ENCODE data around the gene OR10G7.

Gene OR10G7, protein sequence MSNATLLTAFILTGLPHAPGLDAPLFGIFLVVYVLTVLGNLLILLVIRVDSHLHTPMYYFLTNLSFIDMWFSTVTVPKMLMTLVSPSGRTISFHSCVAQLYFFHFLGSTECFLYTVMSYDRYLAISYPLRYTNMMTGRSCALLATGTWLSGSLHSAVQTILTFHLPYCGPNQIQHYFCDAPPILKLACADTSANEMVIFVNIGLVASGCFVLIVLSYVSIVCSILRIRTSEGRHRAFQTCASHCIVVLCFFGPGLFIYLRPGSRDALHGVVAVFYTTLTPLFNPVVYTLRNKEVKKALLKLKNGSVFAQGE

DNA sequence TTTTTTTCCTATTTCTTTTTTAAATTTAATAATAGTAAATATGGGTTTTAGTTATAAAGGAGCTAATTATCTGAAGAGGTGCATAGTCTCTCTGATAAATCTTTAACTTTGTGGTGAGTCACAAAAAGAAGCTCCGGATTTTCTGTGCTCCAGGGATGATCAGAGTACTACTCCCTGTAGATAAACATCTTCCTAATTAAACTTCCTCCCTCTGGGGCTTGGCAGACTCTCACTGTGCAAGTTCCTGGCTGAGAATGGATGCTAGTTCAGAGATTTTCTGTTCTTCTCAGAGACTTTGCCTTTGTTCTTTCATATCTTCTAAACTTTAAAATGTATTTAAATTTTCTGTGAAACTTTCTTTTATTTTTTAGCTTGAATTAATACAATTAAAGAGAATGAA lies at the start of gene OR10G7:
Gene OR10G7 (minus strand): TSS at position 72 of the 400 bp plus-strand sequence. CDS start 2,324 bp downstream, outside the sequence.
- no peak for FAIRE-seq

- no peak for FAIRE-seq
Measured at GRCh38 chr11:124085997-124086846, 45.1 kb upstream of the OR10G7 start.

DNA sequence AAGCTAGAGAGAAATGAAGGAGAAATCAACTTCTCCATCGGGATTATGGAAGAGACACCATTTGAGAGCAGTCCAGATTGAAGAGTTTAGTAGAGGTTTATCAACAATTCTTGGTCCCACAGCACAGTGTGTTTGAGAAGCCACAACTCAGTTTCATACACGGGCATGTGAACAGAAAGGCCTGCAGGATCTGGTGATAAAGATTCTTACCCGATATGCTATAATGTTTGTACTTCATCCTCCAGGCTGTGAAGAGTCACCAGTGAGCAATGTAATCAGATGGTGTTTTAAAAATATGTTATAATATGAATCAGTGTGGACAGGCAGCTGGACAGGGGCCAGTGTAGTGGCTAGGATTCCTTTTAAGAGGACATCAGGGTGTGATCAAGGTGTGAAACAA lies 44.5 kb upstream of the OR10G7 start:
- FAIRE-seq, result no peak

DNA sequence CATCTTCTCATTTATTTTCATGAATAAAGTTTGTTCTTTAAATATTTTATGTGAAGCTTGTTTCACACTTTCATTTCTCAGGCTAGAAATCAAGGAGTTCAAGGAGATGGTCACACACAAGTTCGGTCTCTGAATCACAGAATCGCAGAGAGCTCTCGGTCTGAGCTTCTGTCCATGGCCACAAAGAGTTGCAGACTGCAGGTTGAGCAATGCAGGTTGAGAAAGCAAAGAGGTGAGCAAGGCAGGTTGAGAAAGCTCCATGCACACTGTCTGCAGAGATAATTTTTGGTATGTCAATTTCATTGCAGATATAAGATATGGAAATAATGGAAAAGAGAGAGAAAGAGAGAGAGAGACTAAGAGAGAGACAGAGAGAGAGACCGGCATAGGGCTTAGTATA lies 41.2 kb upstream of the OR10G7 start:
- no peak for FAIRE-seq

DNA sequence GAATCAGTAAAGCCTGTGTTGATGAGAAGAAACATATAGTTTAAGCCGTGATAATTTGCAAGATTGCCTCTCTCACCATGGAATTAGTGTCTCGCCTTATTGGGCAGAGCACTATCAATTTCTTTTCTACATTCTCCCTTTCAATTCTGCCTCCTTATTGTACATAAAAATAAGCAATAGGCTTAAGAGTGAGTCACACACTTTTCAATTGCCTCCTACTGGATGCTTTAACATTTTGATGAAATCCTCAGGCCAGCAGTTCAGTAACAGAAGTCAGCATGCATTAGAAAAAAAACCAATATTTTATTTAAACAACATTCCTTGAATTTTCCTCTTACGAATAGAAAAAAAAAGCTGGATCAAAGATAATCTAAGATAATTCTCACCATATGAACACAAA lies 40.4 kb upstream of the OR10G7 start:
- no peak for FAIRE-seq

GRCh38 chr11:124080327-124081001 lies 39.3 kb upstream of the OR10G7 start:
- FAIRE-seq, result no peak

GRCh38 chr11:124079631-124080326 lies 38.7 kb upstream of the OR10G7 start:
- no peak for FAIRE-seq

DNA sequence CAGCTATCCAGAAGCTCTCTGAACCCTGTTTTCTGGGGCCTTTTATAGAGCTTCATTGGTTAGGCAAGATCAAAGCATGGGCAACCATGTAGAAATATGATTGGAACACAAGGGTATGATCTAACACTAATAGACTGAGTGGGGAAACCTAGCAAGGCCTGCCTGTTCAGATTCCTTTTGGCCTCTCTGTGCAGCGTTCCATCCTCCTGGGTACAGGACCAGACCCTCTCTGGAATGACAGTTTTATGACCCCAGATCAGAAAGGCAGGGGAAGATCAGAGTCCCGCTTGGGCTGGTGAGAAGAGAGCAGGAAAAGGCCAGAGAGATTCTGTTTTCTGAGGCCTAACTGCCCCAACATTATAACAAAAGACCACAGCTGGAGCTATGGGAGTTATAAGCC lies 37.5 kb upstream of the OR10G7 start:
- FAIRE-seq, result no peak

- FAIRE-seq, result no peak
Measured at GRCh38 chr11:124077266-124077665, 36.1 kb upstream of the OR10G7 start.

DNA sequence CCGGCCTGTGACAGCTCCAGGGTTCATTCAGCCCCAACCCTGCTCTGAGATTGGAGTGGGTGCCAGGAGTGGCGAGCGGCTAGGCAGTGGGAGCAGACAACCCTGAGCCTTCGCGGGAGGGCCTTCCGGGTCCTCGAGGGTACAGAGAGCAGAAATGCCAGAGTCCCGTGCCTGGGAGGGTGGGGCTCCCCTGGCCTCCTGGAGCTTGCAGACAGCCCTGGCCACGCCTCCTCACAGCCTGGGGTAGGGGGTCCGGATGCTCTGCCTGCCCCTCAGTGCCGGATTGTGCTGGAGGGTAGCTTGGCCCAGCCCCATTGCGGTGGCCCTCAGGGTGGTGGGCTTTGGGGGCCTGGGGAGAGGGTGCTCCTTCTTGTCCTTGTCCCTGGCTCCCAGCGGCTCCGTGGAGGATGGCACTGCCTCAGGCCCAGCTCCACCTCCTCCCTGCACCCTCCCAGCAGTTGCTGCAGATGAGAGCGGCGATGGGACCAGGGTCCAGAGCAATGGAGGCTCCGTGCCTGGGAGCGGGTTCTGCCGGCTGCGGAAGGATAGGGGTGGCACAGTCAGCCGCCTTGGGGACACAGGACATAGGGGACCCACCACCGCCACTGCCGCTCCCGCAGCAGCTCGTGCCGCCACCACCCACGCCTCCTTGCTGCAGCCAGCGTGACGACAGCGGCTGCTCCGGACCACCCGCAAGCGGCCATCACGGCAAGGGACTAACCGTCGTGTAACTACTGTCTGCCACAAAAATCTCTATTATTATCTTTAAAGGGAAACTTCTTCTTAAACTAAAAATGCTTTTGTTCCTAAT lies 34.9 kb upstream of the OR10G7 start:
- no peak for FAIRE-seq

DNA sequence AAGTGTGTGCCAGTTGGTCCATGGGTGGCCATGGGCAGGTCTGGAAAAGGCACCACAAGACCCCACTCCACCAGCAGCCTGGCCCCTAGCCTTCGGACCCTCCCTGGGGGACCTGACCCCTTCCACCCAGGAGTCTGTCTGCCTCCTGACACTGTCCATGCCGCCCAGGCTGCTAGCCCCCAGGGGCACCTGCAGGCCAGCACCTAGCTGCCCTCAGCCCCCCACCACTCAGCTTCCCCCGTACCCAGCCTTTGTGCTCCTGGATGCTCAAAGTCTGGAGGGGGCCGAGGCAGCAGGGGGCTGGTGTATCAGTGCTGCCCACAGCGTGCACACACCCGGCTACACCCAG lies 34.3 kb upstream of the OR10G7 start:
- no peak for FAIRE-seq

GRCh38 chr11:124074554-124074953 lies 33.4 kb upstream of the OR10G7 start:
- no peak for FAIRE-seq

- FAIRE-seq, result no peak
Measured at GRCh38 chr11:124072147-124072546, 31.0 kb upstream of the OR10G7 start.

DNA sequence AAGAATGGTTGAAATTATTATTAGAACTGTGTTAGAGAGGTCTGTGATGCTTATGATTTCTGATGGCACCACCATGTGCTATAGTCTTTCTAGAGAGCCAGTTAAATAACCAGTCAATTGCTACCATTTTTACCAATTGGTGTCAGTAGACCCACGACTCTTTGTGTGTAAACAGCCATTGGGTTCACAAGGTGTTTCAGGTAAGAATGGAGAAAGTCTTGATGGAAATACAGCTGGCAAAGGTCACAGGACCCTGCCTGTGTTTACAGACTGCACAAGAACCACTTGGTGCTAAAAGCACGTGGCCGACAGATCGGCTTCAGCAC lies 30.5 kb upstream of the OR10G7 start:
- no peak for FAIRE-seq

- peak; percentile 88 for FAIRE-seq
Measured at GRCh38 chr11:124070915-124071622, 29.9 kb upstream of the OR10G7 start.

- FAIRE-seq, result no peak
Measured at GRCh38 chr11:124069429-124070401, 28.6 kb upstream of the OR10G7 start.

DNA sequence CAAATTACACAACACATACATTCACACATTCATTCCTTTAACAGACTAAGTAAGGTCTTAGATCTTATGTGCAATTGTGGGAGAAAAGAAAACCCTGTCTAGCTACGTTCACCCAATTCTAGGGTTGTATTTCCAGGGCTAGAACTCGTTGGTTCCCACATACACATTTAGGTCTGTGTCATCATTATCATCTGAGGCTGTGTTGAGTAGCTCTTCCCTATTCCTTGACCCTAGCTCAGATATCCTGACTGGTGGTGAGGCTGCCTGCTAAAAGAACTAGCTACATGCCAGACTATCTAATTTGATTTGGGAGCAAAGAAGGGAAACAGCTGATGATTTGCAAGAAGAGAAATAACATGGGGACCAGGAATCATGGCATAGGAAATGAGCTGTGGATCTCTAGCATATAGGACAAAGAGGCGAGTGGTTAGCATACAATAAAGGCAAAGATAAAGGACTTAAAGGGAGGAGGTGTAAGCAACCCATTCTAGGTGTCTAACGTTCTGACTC lies 27.5 kb upstream of the OR10G7 start:
- FAIRE-seq, result no peak

GRCh38 chr11:124052966-124053365 lies 11.8 kb upstream of the OR10G7 start:
- FAIRE-seq, result no peak

DNA sequence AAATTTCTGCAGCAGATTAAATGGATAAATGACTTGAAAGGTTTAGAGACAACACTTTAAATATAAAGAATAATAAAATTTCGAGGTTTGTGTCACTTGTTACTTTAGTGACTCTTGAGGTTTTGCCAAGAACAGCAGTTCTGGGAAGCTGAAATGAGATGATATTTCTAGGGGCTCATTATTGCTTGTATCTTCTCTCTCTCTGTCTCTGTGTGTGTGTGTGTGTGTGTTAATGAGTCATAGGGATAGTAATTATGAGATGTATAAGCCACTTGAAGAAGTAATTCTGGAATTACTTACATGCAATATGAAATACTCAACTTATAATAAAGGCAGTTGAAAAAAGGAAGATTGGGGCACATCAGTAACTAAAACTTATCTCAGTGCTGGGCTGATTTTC lies 9.6 kb upstream of the OR10G7 start:
- no peak for FAIRE-seq

DNA sequence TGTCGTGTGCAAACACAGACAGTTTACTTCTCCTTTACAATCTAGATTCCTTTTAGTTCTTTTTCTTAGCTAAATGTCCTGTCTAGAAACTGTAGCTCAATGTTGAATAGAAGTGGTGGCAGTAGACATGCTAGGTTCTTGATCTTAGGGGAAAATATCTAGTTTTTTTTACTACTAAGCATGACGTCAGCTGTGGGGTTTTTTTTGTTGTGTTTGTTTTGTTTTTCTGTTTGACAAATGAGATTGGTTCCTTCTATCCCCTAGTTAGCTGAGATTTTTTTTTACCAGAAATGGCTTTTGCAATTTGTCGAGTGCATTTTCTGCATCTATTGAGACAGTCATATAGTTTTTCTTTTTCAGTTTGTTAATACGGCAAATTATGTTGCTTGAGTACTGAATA lies 2.3 kb upstream of the OR10G7 start:
- FAIRE-seq, result no peak
